Body of pancreas (tissue), 4 donors: Measurements from ENCODE around the gene PDYN.

Experiments
- CTCF ChIP-seq, 7 experiments: fragments of 450-650 bp in 4 of 7; fragments of 200-600 bp in 3 of 7; sonication (generic) in 3 of 7; IDR thresholded peaks; one replicate each; pipeline ENCODE4 v1.5.1; 2016 to 2019; ENCODE audit warnings: antibody characterized with exemption in 7 of 7
- POLR2A ChIP-seq, 3 donors: fragments of 450-650 bp; IDR thresholded peaks; one replicate each; pipeline ENCODE4 v1.6.1; 2016; ENCODE audit warnings: antibody characterized with exemption in 3 of 3, mild to moderate bottlenecking in 2 of 3

- no peak for TF ChIP-seq POLR2A (IDR thresholded peaks at IDR 0.05)
- no peak for TF ChIP-seq CTCF (IDR thresholded peaks at IDR 0.05)
Measured at GRCh38 chr20:1942061-1942460, 51.8 kb downstream of the PDYN start.
